Measurements from ENCODE around the gene CYSTM1.

DNA sequence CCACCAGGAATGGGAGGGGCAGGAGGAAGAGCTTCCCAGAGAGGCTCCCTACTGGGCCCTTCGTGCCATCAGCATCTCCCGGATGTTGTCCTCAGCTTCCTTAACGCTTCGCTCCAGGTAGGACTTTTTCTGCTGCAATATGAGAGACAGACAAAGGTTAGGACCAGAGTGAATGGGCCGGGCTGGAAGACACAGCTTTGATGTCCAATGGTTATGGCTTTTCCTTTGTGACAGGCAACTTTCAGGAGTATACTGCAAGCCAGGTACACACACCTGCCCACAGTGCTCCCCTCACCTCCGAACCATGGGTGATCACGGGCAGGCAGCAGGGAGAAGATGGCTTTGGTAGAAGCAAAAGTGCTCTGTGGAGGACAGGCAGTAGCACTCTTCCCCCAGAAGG, 70.9 kb downstream of the CYSTM1 start:
- TF ChIP-seq SNAI2 (CRISPR knock-in tag; IDR thresholded peaks at IDR 0.05) (no peak), CSDC2 (CRISPR knock-in tag; IDR thresholded peaks at IDR 0.05) (no peak), ZFP3 (CRISPR knock-in tag; IDR thresholded peaks at IDR 0.05) (no peak), ZFP30 (CRISPR knock-in tag; IDR thresholded peaks at IDR 0.05) (no peak), ZNF8 (CRISPR knock-in tag; IDR thresholded peaks at IDR 0.05) (no peak), ESRRG (CRISPR knock-in tag; IDR thresholded peaks at IDR 0.05) (no peak), ZNF565 (CRISPR knock-in tag; conservative IDR thresholded peaks at IDR 0.05; ENCODE audit: low read depth) (no peak), TOX (CRISPR knock-in tag; IDR thresholded peaks at IDR 0.05; ENCODE audit: borderline replicate concordance) (no peak), GLIS3 (CRISPR knock-in tag; IDR thresholded peaks at IDR 0.05) (no peak), BACH2 (CRISPR knock-in tag; IDR thresholded peaks at IDR 0.05; ENCODE audit: borderline replicate concordance) (no peak)
- TF ChIP-seq, protein P1, sequence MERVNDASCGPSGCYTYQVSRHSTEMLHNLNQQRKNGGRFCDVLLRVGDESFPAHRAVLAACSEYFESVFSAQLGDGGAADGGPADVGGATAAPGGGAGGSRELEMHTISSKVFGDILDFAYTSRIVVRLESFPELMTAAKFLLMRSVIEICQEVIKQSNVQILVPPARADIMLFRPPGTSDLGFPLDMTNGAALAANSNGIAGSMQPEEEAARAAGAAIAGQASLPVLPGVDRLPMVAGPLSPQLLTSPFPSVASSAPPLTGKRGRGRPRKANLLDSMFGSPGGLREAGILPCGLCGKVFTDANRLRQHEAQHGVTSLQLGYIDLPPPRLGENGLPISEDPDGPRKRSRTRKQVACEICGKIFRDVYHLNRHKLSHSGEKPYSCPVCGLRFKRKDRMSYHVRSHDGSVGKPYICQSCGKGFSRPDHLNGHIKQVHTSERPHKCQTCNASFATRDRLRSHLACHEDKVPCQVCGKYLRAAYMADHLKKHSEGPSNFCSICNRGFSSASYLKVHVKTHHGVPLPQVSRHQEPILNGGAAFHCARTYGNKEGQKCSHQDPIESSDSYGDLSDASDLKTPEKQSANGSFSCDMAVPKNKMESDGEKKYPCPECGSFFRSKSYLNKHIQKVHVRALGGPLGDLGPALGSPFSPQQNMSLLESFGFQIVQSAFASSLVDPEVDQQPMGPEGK (CRISPR knock-in tag; IDR thresholded peaks at IDR 0.05; ENCODE audit: borderline replicate concordance) = no peak
